Measurements from ENCODE around the gene TRIM31.
"Not testable (repeated sequence)": the region's sequence is repeated elsewhere in the genome, so short reads cannot be mapped to it uniquely, and the experiment has no call there.

The TRIM31 gene

DNA sequence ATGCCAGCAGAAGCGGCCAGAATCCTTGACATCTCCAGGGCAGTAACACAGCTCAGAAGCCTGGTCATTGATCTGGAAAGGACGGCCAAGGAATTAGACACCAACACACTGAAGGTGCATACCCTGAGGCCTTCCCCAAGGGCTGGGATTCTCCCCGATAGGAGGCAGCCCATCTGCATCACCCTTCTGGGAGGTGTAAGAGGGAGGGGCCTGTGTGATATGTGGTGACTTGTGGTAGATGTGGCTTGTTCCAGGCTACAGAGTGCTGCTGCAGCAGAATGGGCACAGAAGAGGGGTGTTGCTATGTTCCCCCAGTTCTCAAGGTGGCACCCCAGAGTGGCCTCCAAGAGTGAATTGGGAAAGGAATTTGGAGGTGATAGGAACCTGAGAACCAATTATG lies 34.2 kb upstream of the TRIM31 start:
- FAIRE-seq: no peak

DNA sequence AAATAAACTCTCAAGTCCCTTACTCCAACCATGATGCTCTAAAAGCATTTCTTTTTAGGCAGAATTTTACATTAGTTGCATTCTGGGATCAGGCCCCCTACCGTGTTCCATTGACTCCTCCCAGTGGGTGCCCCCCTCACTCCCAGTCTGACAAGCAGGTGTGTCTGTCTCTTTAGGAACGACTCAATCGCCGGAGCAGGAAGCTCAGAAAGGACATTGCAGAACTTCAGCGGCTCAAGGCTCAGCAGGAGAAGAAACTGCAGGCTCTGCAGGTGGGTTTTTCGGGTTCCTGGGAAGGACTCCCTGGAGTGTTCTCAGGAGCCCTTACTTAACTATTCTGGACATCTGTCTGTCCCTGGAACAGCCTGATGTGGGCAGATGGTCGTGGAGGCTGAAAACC lies 32.9 kb upstream of the TRIM31 start:
- no peak for FAIRE-seq

DNA sequence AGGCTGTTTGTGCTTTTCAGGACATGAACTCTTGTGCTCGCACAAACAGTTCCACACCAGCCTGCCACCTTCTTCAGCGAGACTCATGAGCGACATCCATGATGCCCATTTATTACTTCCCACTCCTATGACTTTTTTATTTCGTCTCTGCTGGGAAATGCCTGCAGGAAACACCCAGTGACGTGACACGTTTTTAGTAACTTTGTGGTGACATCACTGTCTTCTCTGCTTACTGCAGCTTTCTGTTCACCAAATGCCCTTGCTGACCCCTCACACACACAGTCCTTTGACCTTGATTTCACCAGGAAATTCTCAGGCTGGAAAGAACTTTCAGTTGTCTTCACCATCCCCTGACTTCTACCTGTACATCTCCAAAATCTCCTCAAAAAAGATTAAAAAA lies 31.9 kb upstream of the TRIM31 start:
- FAIRE-seq: no peak

DNA sequence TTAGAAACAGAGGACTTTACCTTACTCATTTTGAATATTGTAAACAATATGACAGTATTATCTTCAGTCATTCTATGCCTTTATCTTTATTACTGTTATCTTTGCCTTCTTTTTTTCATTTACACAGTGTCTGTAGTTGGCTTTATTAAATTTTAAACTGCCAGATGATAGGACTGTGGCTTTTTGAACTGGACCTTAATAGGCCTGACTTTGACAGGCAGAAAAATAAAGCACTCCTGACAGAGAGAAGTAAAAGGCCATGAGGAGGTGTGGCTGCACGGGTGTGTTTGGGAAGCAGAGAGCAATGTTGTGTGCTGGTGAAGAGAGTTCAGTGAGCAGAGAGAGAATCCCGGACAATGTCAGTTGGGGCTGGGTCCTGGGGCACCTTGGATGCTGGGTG lies 30.9 kb upstream of the TRIM31 start:
- FAIRE-seq: no peak

DNA sequence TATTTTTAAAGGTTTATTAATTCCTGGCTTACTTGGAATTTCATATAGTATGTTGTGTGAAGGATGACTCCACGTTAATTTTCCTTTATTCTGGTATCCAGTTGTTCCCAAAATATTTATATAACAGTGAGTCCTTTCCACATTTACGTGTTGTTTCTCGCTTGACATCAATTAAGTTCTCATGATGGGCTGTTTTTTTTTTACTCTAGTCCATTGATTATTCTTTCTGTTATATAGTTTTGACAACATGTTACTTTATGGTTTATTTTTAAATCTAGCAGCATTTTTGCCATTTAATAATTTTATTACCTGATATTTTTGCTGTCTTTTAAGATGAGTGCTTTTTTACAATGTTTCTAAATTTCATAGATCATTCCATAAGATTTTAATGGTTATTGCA lies 29.8 kb upstream of the TRIM31 start:
- FAIRE-seq: no peak

DNA sequence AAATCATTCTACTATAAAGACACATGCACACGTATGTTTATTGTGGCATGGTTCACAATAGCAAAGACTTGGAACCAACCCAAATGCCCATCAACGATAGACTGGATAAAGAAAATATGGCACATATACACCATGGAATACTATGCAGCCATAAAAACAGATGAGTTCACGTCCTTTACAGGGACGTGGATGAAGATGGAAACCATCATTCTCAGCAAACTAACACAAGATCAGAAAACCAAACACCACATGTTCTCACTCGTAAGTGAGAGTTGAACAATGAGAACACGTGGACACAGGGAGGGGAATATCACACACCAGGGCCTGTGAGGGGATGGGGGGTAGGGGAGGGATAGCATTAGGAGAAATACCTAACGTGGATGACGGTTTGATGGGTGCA lies 27.4 kb upstream of the TRIM31 start:
- FAIRE-seq: not testable (repeated sequence)

DNA sequence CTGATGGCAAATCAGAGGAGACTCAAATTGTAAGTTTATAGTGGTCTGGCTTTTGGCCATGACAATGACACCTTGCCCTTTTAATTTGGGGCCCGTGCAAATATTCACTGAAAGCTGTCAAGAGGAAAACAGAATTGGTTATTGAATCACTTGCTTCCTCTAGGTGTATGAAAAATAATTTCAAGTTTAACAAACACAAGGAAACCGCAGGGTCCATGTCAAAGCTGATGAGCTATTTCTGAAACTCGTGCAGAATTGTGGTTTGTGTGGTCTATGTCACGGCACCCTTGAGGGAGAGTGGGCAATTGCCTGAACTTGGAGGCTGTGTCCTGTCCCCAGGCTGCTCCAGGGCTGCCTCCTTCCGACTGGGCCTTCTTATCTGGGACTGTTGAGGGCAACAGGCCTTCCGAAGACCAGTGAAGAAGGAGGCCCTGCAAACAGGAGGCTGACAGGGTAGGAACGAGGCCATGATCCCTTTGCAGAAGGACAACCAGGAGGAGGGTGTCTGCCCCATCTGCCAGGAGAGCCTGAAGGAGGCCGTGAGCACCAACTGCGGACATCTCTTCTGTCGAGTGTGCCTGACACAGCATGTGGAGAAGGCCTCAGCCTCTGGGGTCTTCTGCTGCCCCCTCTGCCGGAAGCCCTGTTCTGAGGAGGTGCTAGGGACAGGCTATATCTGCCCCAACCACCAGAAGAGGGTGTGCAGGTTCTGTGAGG lies 23.8 kb upstream of the TRIM31 start:
- no peak for FAIRE-seq

DNA sequence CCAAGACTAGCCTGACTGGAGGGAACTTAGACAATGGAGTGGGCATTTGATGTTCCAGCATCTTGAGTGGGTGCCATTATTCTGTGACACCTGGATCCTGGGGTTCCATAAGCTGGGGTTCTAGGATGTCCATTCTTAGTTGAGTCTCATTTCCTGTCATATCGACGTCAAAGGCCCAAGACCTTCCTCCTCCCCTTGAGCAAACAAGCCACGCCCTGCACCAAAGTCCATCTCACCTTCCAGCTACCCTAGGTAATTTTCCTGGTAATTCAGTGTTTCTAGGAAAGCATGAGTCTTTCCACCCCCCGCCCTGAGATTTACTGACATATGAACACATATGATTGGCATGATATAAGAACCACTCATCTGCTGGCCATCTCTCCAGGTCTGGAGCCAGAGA lies 22.9 kb upstream of the TRIM31 start, which contains the start of gene TRIM40:
Gene TRIM40, plus strand, starts transcription at position 384 of the 400 bp plus-strand sequence. CDS start 897 bp downstream, outside the sequence.
- no peak for FAIRE-seq

DNA sequence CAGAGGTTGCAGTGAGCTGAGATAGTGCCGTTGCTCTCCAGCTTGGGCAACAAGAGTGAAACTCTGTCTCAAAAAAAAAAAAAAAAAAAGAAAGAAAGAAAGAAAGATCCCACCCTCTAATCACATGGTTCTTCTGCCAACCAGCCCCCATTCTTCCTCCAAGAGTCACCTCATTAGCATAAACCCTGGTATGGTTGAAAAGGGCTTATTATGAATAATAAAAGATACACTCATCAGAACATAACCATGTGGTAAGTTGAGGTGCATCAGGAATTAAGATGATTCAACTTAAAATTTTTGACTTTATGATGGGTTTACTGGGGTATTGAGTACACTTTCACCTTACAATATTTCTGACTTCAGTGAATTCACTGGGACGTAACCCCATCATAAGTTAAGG lies 22.3 kb upstream of the TRIM31 start:
- no peak for FAIRE-seq

DNA sequence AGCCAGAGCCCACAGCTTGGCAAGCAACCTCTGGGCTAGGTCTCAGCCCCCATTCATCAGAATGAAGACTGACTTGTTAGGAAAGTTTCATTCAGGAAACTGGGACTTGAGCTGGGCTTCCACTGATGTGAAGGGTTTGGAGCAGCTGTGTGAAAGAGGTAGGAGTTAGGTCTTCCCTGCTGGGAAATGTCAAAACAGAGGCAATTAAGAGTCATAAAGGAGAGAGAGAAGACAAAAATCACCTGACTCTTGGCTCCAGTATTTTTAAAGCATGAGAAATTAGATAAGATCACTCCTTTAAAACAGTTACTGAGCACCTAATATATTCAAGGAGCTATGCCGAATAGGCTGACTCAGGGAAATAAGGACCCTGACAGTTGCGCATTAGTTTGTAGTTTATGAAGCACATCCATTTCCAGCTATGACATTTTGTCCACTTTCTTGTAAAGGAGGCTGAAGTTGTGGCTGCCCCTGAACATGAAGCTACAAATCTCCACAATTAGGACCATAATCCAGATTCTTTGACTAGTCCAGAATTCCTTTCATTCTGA lies 19.1 kb upstream of the TRIM31 start:
- FAIRE-seq: no peak

DNA sequence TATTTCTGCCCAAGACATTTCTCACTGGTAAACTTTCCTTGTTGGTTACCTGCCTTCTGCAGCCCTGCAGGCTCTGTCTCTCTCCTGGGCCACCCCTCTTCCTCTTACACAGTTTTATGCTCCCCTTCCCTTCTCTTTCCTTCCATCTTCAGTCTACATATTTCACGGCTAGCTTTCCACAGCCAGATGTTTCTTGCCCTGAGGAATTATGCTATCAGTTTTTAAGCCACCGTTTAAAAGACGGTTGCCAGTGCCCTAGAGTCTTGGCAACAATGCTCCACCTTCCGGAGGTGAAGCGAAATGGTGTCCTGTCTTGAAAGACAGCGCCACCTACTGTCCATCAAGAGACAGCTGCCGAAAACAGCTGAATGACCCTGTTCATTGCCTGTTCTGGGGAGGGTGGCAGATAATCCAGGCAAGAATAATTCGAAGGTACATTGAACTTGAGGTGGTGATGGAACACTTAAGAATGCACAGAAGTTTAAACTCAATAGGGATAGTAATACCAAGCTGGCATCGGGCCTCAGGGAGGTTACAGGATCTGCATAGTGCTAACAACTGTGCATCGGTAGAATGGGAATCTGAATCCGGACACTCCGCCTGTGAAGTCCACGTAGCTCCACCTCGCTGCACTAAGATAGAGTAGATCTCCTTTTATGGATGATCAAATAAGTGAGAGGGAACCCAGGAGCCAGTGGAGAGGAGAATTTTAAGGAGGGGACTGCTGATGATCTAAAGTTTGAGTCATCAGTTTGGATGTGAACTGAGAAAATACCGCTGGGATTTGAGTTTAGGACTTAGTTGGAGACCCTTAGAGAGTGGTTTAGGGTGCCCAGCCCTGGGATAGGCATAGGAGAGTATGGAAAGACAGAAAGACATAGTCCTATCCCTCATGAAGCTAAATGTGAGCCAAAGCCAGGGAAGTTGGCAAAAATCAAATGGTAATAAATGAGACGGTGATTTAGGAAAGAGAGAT lies 18.3 kb upstream of the TRIM31 start:
- peak; percentile 79 for FAIRE-seq

DNA sequence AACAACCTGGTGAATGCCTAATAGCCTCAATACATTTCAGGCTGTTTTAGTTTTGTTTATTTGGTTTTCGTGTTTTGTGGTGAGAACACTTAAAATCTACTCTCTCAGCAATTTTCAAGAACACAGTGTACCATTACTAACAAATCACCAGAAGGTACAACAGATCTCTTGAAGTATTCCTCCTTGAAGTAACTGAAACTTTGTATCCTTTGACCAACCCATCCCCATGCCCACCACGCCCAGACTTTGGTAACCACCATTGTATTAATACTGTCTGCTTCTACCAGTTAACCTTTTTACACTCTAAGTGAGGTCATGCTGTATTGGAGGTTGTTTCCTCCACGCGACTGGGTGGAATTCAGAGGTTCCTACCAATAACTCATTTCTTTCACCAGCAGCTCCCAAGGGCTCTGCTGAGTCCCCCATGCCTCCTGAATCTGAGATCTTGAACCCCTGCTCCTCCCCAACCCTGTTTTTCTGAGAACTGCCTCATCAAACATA lies 17.3 kb upstream of the TRIM31 start:
- no peak for FAIRE-seq

DNA sequence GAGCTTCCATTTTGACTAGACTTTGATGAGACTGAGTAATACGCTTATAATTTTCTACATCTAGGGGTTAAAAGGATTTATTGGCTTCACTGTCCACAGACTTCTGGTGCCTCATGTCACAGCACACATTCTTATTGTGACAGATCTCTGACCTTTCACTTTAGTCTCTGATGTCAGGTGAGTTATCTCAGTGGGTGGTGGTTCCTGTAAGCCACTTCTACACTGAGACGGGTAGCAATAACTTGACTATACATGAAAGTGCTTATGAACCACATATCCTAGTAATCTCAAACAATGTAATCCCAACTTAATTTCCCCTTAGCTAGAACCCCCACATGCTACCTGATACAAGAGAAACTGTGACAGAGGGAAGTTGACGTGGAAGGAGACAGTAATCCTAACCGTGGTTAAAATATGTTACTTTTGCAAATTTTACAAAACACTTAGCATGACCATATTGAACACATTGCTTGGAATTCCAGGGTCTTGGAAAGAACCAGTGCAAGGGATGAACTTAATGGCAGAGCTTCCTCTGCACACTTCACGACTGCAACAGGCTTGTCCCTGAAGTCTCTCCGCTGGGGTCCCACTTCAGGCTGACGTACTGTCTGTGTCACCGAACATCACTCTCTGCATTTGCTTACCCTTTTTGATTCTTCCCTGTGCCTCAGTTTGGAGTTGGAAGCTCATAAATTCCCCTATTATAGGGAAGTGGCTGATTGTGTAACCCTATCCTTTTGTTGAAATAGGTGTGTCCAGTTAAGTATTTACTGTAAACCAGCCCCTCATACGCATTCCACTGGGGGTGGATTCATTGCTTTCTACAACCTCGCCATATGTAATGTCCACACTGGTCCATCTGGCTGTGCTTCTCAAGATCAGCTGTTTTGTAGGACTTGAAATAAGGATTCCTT lies 16.6 kb upstream of the TRIM31 start:
- no peak for FAIRE-seq

DNA sequence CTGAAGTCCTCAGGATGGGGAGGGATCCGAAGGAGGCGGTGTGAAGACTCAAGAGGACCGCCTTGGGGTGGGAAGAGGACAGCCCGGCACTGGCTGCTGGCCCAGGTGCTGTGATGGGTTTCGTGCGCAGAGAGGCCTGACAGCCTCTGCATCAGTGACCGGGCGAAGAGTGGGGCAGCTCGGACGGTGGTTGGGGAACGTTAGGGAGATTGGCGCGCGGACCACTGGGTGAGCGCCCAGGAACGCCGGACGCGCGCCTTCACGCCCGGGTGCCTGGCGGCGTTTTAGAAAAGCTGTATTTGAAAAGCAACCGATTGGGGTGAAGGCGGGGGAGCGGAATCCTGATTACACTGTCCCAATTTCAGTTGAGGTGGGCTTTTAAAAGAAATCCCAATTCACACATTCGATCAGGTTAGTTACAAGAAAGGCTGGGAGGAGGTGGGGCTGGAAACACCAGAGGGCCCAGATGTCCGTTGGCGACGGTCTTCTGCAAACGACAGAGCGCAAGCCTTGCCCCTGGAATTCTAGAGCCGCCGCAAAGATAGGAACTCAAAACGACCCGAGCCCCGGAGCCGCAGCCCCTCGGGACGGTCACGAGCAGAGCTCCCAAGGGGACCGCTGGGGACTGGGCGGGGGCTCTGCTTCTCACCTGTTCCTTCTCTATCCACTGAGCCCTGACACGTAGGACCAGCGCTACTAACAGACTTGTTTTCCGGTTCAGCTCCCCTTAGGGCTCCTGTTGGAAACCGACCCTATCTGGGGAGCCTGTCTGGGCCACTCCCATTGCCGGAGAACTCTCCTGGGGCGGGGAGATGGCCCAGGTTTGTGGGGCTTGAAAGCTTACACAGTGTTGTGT lies 14.6 kb upstream of the TRIM31 start:
- FAIRE-seq: no peak

DNA sequence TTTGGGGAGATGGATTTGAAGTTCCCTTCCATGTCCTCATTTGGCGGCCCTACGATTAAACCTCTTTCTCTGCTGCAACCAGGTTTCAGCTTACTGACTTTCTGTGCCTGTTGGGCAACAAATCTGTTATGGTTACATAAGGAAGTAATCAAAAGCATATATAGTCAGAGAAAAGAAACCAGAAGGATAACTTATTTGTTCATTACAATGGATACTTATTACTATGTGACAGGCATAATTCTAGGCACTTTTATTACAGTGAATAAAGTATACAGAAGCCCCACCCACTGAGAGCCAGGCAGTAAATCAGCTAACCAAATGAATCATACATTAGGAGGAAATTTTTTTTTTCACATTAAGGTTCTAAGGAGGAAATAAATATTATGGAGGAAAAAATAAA lies 9.6 kb upstream of the TRIM31 start:
- FAIRE-seq: no peak

DNA sequence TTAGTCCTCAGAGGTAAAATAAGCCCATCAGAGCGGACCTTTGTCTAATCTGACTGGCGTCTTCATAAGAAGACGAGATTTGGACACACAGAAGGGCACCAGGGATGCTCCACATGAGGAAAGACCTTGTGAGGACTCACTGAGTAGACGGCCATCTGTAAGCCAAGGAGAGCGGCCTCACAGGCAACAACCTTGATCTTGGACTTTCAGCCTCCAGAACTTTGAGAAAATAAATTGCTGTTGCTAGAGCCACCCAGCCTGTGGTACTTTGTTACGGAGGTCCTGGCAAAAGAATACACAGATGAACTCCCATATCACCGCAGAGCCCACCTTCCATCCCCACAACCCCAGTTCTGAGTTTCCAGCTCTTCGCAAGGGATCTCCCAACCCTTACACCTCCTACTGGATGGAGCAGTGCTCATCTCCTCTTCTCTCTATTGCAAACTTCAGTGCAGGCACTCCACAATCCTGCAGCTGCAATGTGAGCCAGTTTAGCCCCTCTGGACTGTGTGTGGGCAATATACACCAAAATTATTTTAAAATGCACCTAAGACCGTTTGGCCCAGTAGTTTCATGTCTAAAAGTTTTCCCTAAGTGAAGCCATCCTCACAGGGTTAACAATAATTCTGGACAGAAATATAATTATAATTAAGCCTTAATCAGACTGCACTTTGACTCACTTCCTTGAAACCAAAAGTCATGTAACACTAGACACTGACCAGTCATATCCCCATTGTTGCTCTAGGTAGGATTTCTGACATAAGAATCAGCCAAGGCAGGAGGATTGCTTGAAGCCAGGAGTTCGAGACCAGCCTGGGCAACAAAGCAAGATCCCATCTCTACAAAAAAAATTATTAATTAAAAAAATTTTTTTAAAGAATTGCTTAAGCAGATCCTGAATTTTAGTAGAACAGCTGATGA lies 8.8 kb upstream of the TRIM31 start:
- no peak for FAIRE-seq

DNA sequence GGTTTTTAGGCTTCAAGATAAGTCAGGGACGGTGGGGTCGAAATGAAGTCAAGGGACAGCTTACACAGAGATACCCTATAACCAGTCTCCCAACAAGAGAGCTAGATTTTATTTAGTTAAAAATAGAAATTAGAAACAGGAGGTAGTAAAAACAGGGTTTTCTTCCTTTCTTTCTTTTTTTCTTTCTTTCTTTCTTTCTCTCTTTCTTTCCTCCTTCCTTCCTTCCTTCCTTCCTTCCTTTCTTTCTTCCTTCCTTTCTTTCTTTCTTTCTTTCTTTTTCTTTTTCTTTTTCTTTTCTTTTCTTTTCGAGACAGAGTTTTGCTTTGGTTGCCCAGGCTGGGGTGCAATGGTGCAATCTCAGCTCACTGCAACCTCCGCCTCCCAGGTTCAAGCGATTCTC lies 5.8 kb upstream of the TRIM31 start:
- FAIRE-seq: not testable (repeated sequence)

DNA sequence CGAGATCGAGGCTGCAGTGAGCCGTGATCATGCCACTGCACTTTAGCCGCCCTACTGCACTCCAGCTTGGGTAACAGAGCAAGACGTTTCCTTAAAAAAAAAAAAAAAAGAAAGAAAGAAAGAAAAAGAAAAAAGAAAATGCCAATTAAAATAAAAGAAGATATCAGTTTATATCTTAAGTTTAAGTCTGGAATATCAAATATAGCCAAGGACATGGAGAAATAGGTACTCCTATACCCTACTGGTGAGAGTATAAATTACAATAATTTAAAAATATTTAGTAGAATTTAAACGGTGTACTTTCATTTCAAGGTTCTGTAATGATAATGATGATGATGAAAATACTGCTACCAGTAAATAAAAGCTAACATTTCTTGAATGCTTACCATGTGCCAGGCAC lies 3.8 kb upstream of the TRIM31 start:
- FAIRE-seq: no peak

DNA sequence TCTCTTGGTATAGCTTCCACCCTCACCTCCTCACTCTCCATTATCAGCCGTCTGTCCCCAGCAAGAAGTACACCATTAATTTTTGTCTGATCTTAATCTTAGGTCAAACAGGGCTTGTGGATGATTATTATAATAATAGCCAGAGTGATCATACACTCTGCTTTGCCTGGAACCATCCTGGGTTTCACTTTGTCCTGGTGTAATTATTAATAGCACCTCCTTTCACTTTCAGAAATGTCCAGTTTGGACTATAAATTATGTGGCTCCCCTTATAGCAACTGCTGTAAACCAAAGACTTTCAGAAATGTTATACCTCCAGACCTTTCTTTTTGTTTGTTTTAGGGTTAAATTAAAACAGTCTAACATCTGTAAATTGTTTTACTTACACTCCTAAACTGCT lies 951 bp upstream of the TRIM31 start:
- FAIRE-seq: no peak

DNA sequence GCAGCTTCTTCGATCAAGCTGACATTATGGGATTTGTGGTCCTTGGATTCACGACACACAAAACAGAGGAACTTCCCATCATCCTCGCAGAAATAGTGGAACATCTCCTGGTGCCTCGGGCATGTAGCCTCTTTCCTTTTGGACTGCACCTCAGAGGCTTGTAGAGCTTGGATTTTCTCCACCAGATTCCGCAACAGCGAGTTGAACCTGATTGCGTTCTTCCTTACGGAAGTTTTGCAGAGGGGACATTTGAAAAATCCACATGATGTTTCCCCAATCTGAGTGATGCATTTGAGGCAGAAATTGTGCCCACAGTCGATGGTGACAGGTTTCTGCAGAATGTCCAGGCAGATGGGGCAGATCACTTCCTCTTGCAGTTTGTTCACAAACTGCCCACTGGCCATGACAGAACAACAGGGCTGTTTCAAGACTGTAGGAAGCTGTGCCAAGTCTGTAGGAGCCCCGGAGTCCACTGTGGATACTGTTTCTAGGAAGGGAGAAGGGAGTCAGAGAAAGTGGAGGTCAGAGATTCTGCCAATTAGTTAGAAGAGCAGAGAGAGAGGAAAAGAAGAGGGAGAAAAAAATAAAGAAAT lies 392 bp downstream of the TRIM31 start:
- FAIRE-seq: no peak
